Endothelial cell of umbilical vein (primary cell): Measurements from ENCODE around the gene DLEC1. TPM values are rescaled to one million over a fixed set of nuclear protein-coding genes. Genes with fewer than 3 reads are reported as not detected.
"Not testable (repeated sequence)": the region's sequence is repeated elsewhere in the genome, so short reads cannot be mapped to it uniquely, and the experiment has no call there.

Experiments used
- BruUV-seq: library from RNA; stranded (reverse); fragments of 400-500 nt; replicated peaks from 2 replicates; lab custom pipeline; 2021; lab: Mats Ljungman, UMichigan
- CTCF ChIA-PET: fragments of 300-600, 350-600 bp; sonication (Branson Sonifier 250); formaldehyde crosslinking; loops from one replicate; lab custom pipeline; 2021; ENCODE audit warnings: antibody characterized with exemption, inconsistent platforms; lab: Charles Lee
- POLR2A ChIA-PET: fragments of 300-600, 350-600 bp; sonication (Branson Sonifier 250); formaldehyde crosslinking; loops from one replicate; lab custom pipeline; 2021; ENCODE audit warnings: antibody characterized with exemption, inconsistent platforms; lab: Charles Lee
- DNase-seq: peaks from one replicate; pipeline ENCODE4 v3.0.0-alpha.2; 2011; ENCODE audit warnings: low read depth, low spot score
- FAIRE-seq: peaks from 2 replicates; lab custom pipeline; 2011; peaks lifted over from hg19 to GRCh38; lab: Jason Lieb, UNC
- H2AFZ ChIP-seq: 2 replicates; pipeline ENCODE4 v1.6.0; 2012; ENCODE audit warnings: low read depth, low read length, control low read depth, inconsistent platforms
- H3K27ac ChIP-seq: 2 replicates; pipeline ENCODE4 v1.5.1; 2011; ENCODE audit warnings: low read depth, mild to moderate bottlenecking, control low read depth, low read length, moderate library complexity; ENCODE audit not compliant: insufficient read depth
- H3K27me3 ChIP-seq, 2 experiments: 2 replicates each; pipeline versions ENCODE4 v1.6.0 to v1.6.1; 2011; ENCODE audit warnings: low read length in 2 of 2, mixed read lengths in 1 of 2; ENCODE audit not compliant: control insufficient read depth in 2 of 2, insufficient read depth in 2 of 2
- H3K36me3 ChIP-seq, 2 experiments: 2 replicates in 1 of 2; 3 replicates in 1 of 2; pipeline ENCODE4 v1.5.1; 2011; ENCODE audit warnings: low read length in 2 of 2, mild to moderate bottlenecking in 1 of 2, moderate library complexity in 1 of 2; ENCODE audit not compliant: control insufficient read depth in 2 of 2, insufficient read depth in 2 of 2; ENCODE audit errors: extremely low read depth in 1 of 2
- H3K4me1 ChIP-seq: 3 replicates; pipeline ENCODE4 v1.5.1; 2011; ENCODE audit warnings: mild to moderate bottlenecking, low read length; ENCODE audit not compliant: control insufficient read depth, insufficient read depth; ENCODE audit errors: extremely low read depth
- H3K4me2 ChIP-seq: 2 replicates; pipeline ENCODE4 v1.6.1; 2011; ENCODE audit warnings: low read length, control low read depth, mixed read lengths; ENCODE audit not compliant: insufficient read depth
- H3K4me3 ChIP-seq, 3 experiments: fragments of 200-600 bp in 1 of 3; sonication (generic), shearing (Covaris generic) in 1 of 3; replicated peaks in 1 of 3; 2 replicates each; pipeline ENCODE4 v1.5.1; 2011 to 2016; ENCODE audit warnings: control low read depth in 3 of 3, low read length in 3 of 3, mild to moderate bottlenecking in 2 of 3, inconsistent platforms in 1 of 3, low read depth in 1 of 3, moderate library complexity in 1 of 3; ENCODE audit not compliant: insufficient read depth in 1 of 3
- H3K79me2 ChIP-seq: 2 replicates; pipeline ENCODE4 v1.6.0; 2012; ENCODE audit warnings: low read length, inconsistent platforms; ENCODE audit not compliant: control insufficient read depth, insufficient read depth
- H3K9ac ChIP-seq: replicated peaks from 2 replicates; pipeline ENCODE3; 2011; ENCODE audit warnings: low read length, control low read depth; ENCODE audit not compliant: insufficient read depth; ENCODE audit errors: extremely low read depth
- H3K9me1 ChIP-seq: replicated peaks from 3 replicates; pipeline ENCODE4 v1.6.0; 2011; ENCODE audit warnings: mild to moderate bottlenecking, low read length; ENCODE audit not compliant: control insufficient read depth, insufficient read depth; ENCODE audit errors: extremely low read depth
- H3K9me3 ChIP-seq: replicated peaks from 2 replicates; pipeline ENCODE4 v1.5.1; 2012; ENCODE audit warnings: low read length, inconsistent platforms; ENCODE audit not compliant: control insufficient read depth, insufficient read depth
- H4K20me1 ChIP-seq: replicated peaks from 2 replicates; pipeline ENCODE3; 2011; ENCODE audit warnings: mild to moderate bottlenecking, low read length; ENCODE audit not compliant: control insufficient read depth, insufficient read depth; ENCODE audit errors: extremely low read depth
- CTCF ChIP-seq, 2 donors: IDR thresholded peaks; 1 replicate in 1 of 2; 2 replicates in 1 of 2; pipeline ENCODE4 v1.5.1; 2011; ENCODE audit warnings: low read length in 2 of 2, mild to moderate bottlenecking in 2 of 2, moderate library complexity in 2 of 2, control low read depth in 1 of 2, inconsistent platforms in 1 of 2, low read depth in 1 of 2; ENCODE audit not compliant: insufficient read depth in 1 of 2; ENCODE audit errors: extremely low read depth in 1 of 2
- EZH2 ChIP-seq: IDR thresholded peaks from 2 replicates; pipeline ENCODE4 v1.6.1; 2012; ENCODE audit warnings: borderline replicate concordance, low read depth, mild to moderate bottlenecking, moderate library complexity, low read length, inconsistent platforms; ENCODE audit not compliant: severe bottlenecking
- GATA2 ChIP-seq: IDR thresholded peaks from 2 replicates; pipeline ENCODE4 v1.7.0; 2011; ENCODE audit warnings: low read depth, mild to moderate bottlenecking, moderate library complexity, mixed read lengths, low read length; ENCODE audit not compliant: insufficient read length, insufficient read depth
- JUN ChIP-seq: IDR thresholded peaks from 2 replicates; pipeline ENCODE4 v1.6.1; 2011; ENCODE audit warnings: borderline replicate concordance, low read depth; ENCODE audit not compliant: insufficient read length, insufficient read depth
- MYC ChIP-seq: IDR thresholded peaks from one replicate; pipeline ENCODE4 v1.6.1; 2011; ENCODE audit warnings: mild to moderate bottlenecking, low read depth, low read length
- POLR2A ChIP-seq: IDR thresholded peaks from 2 replicates; pipeline ENCODE4 v1.6.1; 2012; ENCODE audit warnings: low read depth, mild to moderate bottlenecking, control low read depth, low read length
- POLR2AphosphoS5 ChIP-seq: IDR thresholded peaks from 2 replicates; pipeline ENCODE4 v1.6.1; 2012; ENCODE audit warnings: low read depth, mild to moderate bottlenecking, control low read depth, low read length, moderate library complexity; ENCODE audit not compliant: insufficient read depth
- dilution Hi-C: fragments of 300-500 bp; cut with MboI; formaldehyde crosslinking; loops from one replicate; pipeline ENCODE4 v1.15.0; 2019; ENCODE audit warnings: low sequenced_read_pairs; ENCODE audit not compliant: extremely low pct_ligation_motif_present
- intact Hi-C: fragments of 100-400 bp; cut with micrococcal nuclease; formaldehyde crosslinking; loops from one replicate; pipeline ENCODE4 v1.10.0; 2022
- polyA plus RNA-seq, 4 experiments: library from polyadenylated mRNA; depleted of rRNA in 3 of 4; stranded (reverse) in 3 of 4; unstranded in 1 of 4; fragments of >200 nt; gene quantifications; 2 replicates each; pipeline versions ENCODE4 v1.2.1 to v1.2.3, GENCODE V29; 2011 to 2012; ENCODE audit warnings: missing spikeins in 1 of 4
- total RNA-seq: library from RNA; stranded (reverse); gene quantifications from 2 replicates; pipeline ENCODE4 v1.2.3, GENCODE V29; 2021

DLEC1 gene
- total and polyA plus RNA-seq, 2 donors (not counting 3 experiments of a cell fraction or from before 2014, with no cell fraction given), result not detected

GRCh38 chr3:38135621-38136277 lies 96.7 kb downstream of the DLEC1 start:
- BruUV-seq, FAIRE-seq, H2AFZ ChIP-seq, H3K9me1 ChIP-seq, H3K27me3 ChIP-seq, dilution Hi-C loops, H4K20me1 ChIP-seq, H3K9me3 ChIP-seq, DNase-seq, H3K27ac ChIP-seq: not testable (repeated sequence)
- peaks cover 11% of the 10 kb centered on the region for H3K79me2 ChIP-seq
- H3K9ac ChIP-seq, result peak overlapping the region; percentile 62
- intact Hi-C loops, result loop anchor here (2.0 to 10.0 kb wide), 7 partner anchors 97 to 519 kb away; partner anchors contain the start of gene EXOG
- ChIA-PET CTCF (interaction anchor here (1.1 to 2.0 kb wide), 6 partner anchors 15 to 211 kb away, joined by 4 to 14 read pairs (median 11); partner anchors contain the start of gene XYLB), POLR2A (interaction anchor here (2.6 kb wide), 1 partner anchor 29 kb away, joined by 22 read pairs; the partner anchor contains the start of gene OXSR1)
- H3K4me3 ChIP-seq, result peak overlapping the region; percentile 27 to 68 (median 36)
- peak overlapping the region; percentile 75 for H3K4me2 ChIP-seq
- peaks cover 24% of the 10 kb centered on the region for H3K4me1 ChIP-seq
- peaks cover 0 to 11% of the 10 kb centered on the region in 2 experiments for H3K36me3 ChIP-seq

- Histone ChIP-seq H3K9me1 (no peaks in the 10 kb centered on the region), H3K4me2 (peak overlapping the region; percentile 75), H3K9ac (peak overlapping the region; percentile 62), H3K27ac (no peak overlapping the region), H3K4me3 (peak overlapping the region; percentile 27 to 68 (median 36)), H3K4me1 (peaks cover 24% of the 10 kb centered on the region), H3K79me2 (peaks cover 11% of the 10 kb centered on the region), H3K27me3 (no peaks in the 10 kb centered on the region), H4K20me1 (no peaks in the 10 kb centered on the region), H3K36me3 (peaks cover 0 to 14% of the 10 kb centered on the region in 2 experiments), H3K9me3 (no peaks in the 10 kb centered on the region), H2AFZ (peak overlapping the region; percentile 58)
- intact Hi-C loops (loop anchor here (2.0 to 10.0 kb wide), 7 partner anchors 96 to 518 kb away; partner anchors contain the start of gene EXOG), dilution Hi-C loops (no loop called here)
- ChIA-PET POLR2A (interaction anchor here (0.8 to 2.6 kb wide), 2 partner anchors 29 to 44 kb away, joined by 3 to 22 read pairs; partner anchors contain the start of gene OXSR1), CTCF (interaction anchor here (1.1 to 4.5 kb wide), 8 partner anchors 14 to 210 kb away, joined by 3 to 43 read pairs (median 11); partner anchors contain the start of genes OXSR1 and XYLB)
- TSS peak; percentile 17 for BruUV-seq
- no peak for FAIRE-seq
- TF ChIP-seq POLR2AphosphoS5 (no peak), MYC (no peak), GATA2 (no peak), JUN (no peak), POLR2A (no peak), CTCF (IDR thresholded peaks at IDR 0.05; ENCODE audit: extremely low read depth in 1 of 2, insufficient read depth in 1 of 2, low read depth in 1 of 2, low read length in 2 of 2) (no peak), EZH2 (no peak)
- no peak for DNase-seq
Observed at GRCh38 chr3:38136393-38136776, 97.4 kb downstream of the DLEC1 start.
